Measurements from ENCODE around the gene LTF.
"Not testable (repeated sequence)": the region's sequence is repeated elsewhere in the genome, so short reads cannot be mapped to it uniquely, and the experiment has no call there.

LTF gene

DNA sequence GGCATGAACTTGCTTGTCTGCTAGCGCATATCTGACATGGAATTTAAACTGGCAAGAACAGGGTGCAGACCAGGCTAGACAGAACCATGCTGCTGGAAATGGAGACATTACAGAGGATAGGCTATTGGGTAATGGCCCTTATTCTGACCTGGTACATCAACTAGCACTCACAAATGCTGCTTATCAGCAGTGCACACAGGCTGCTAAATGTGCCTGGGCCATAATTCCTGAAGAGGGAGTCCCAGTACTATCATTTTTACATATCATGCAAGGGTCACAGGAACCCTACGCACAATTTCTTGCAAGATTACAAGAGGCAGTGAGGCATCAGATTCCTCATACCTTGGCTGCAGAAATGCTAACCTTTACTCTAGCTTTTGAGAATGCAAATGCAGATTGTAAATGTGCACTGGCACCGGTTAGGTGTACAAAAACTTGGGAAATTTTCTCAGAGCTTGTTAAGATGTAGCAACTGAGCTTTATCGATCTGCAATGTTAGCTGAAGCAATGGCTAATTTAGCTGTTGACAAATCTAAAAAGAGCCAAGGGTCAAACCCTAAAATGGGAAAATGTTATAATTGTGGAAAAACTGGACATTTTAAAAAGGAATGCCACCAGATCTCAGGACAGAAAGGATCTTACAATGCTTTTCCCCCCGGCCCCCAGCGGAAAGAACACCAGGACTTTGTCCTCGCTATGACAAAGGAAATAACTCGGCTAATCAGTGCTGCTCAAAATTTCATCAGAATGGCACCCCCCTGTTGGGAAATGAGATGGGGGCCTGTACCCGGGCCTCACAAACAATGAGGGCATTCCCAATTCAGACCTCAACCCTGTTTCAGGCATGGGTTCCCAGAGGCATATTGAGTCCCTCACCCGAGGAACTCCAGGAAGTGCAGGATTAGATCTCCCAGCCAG lies 36.5 kb downstream of the LTF start:
- no peak overlapping the region for H3K9ac ChIP-seq (ENCODE audit: low read depth, low read length)
- peaks cover 4% of the 10 kb centered on the region for H3K9me3 ChIP-seq (ENCODE audit: control insufficient read depth, insufficient read depth, low read length)
- H3K36me3 ChIP-seq (ENCODE audit: control insufficient read depth, insufficient read depth, low read length): no peaks in the 10 kb centered on the region
- H3K4me1 ChIP-seq (ENCODE audit: control insufficient read depth, insufficient read depth, low read length): no peaks in the 10 kb centered on the region
- H3K4me3 ChIP-seq (ENCODE audit: low read depth, low read length): no peak overlapping the region
- H3K27me3 ChIP-seq (ENCODE audit: control insufficient read depth, insufficient read depth, low read length): no peaks in the 10 kb centered on the region

DNA sequence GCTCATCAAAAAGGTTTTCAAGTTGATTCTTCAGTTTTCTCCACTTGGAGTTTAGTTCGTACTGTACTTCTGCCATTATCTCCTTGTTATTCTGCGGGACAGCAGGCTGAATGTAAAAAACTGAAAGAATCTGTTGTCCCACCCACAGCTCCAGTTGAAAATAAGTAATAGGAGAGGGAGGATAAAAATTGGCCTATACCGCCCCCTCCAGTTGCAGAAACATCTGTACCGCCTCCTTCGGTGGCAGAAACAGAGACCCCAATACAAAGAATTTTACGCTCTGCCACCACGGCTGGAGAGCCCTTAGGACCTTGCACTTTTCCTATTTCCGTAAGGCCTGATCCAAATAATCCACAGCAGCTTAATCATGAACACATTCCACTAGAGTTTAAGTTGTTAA lies 37.3 kb downstream of the LTF start:
- not testable (repeated sequence) for H3K9ac ChIP-seq (ENCODE audit: low read depth, low read length); H3K36me3 ChIP-seq (ENCODE audit: control insufficient read depth, insufficient read depth, low read length); H3K4me1 ChIP-seq (ENCODE audit: control insufficient read depth, insufficient read depth, low read length); H3K4me3 ChIP-seq (ENCODE audit: low read depth, low read length); H3K9me3 ChIP-seq (ENCODE audit: control insufficient read depth, insufficient read depth, low read length); H3K27me3 ChIP-seq (ENCODE audit: control insufficient read depth, insufficient read depth, low read length)

DNA sequence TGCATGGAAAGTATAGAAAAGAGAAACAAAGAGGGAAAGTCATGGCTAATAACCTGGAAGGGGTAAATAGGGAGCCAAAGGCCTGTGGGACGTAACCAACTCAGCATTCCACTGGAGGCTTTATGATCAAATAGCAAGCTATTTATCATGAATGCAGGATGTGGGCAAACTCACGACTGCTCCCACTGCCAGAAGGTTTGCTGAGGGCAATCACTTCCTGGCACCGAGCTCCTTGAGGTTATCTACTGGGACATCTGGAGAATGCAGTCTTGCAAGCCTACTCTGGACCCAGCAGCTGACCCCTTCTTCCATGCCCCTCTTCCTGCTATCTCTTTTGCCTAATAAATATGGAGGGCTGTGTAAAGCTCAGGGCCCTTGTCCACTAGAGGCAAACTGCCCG lies 38.2 kb downstream of the LTF start:
- not testable (repeated sequence) for H3K27me3 ChIP-seq (ENCODE audit: control insufficient read depth, insufficient read depth, low read length); H3K36me3 ChIP-seq (ENCODE audit: control insufficient read depth, insufficient read depth, low read length); H3K9ac ChIP-seq (ENCODE audit: low read depth, low read length); H3K9me3 ChIP-seq (ENCODE audit: control insufficient read depth, insufficient read depth, low read length); H3K4me1 ChIP-seq (ENCODE audit: control insufficient read depth, insufficient read depth, low read length); H3K4me3 ChIP-seq (ENCODE audit: low read depth, low read length)

DNA sequence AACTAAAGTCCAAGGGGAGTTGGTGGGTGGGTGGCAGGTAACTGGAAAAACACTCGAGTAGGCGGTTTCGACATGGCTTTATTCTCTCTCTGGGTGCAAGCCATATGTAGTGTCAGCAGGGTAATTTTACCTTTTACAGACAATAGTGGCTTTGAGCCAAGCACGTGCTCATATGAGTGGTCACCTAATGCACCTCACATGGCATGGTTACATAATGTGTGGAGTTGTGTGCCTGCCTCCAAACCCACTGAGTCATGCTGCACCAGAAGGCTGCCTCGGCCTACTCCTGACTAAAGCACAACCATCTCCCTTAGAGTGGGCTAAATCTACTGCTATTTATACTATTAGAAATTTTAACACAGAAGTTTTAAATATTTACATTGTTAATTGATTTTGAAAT lies 41.1 kb downstream of the LTF start:
- Histone ChIP-seq H3K27me3 (ENCODE audit: control insufficient read depth, insufficient read depth, low read length) (no peaks in the 10 kb centered on the region), H3K4me3 (ENCODE audit: low read depth, low read length) (no peak overlapping the region), H3K9me3 (ENCODE audit: control insufficient read depth, insufficient read depth, low read length) (no peaks in the 10 kb centered on the region), H3K36me3 (ENCODE audit: control insufficient read depth, insufficient read depth, low read length) (no peaks in the 10 kb centered on the region), H3K4me1 (ENCODE audit: control insufficient read depth, insufficient read depth, low read length) (peaks cover 2% of the 10 kb centered on the region), H3K9ac (ENCODE audit: low read depth, low read length) (no peak overlapping the region)

DNA sequence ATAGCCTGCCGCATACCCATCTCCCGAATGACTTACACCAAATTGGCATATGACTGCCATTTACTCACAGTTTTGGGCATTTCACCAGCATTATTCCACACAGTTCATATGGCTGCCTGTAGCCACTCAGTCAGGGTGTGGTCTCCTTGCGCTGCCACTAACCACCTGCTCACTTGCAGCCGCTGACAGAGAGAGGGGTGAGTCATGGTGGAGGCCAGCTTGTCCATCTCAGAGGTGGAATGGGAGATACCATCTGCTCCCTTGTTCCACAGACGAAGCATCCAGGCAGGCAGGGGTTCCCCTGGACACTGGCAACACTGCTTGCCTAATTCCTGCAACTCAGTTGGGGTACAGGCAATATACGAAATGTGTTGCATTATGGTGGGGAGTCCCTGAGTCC lies 42.1 kb downstream of the LTF start:
- Histone ChIP-seq H3K4me1 (ENCODE audit: control insufficient read depth, insufficient read depth, low read length) (peaks cover 2% of the 10 kb centered on the region), H3K9ac (ENCODE audit: low read depth, low read length) (no peak overlapping the region), H3K36me3 (ENCODE audit: control insufficient read depth, insufficient read depth, low read length) (no peaks in the 10 kb centered on the region), H3K9me3 (ENCODE audit: control insufficient read depth, insufficient read depth, low read length) (no peaks in the 10 kb centered on the region), H3K4me3 (ENCODE audit: low read depth, low read length) (no peak overlapping the region), H3K27me3 (ENCODE audit: control insufficient read depth, insufficient read depth, low read length) (no peaks in the 10 kb centered on the region)

DNA sequence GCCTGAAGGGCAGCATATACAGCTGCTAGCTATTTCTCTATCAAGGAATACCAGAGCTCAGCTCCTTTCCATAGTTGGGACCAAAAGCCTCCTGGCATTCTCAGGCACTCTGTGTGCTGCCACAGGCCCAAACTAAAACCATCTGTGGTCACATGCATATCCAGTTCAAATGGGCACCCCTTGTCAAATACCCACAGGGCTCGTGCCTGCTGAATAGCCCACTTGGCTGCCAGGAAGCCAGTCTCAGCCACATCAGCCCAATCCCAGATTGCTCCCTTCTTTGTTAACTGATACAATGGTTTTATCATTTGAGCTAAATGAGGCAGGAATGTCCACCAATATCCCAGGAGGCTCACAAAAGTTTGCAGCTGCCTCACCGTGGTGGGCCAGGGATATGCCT lies 43.8 kb downstream of the LTF start:
- Histone ChIP-seq H3K4me3 (ENCODE audit: low read depth, low read length) (no peak overlapping the region), H3K4me1 (ENCODE audit: control insufficient read depth, insufficient read depth, low read length) (peaks cover 5% of the 10 kb centered on the region), H3K36me3 (ENCODE audit: control insufficient read depth, insufficient read depth, low read length) (no peaks in the 10 kb centered on the region), H3K9me3 (ENCODE audit: control insufficient read depth, insufficient read depth, low read length) (no peaks in the 10 kb centered on the region), H3K9ac (ENCODE audit: low read depth, low read length) (no peak overlapping the region), H3K27me3 (ENCODE audit: control insufficient read depth, insufficient read depth, low read length) (no peaks in the 10 kb centered on the region)

DNA sequence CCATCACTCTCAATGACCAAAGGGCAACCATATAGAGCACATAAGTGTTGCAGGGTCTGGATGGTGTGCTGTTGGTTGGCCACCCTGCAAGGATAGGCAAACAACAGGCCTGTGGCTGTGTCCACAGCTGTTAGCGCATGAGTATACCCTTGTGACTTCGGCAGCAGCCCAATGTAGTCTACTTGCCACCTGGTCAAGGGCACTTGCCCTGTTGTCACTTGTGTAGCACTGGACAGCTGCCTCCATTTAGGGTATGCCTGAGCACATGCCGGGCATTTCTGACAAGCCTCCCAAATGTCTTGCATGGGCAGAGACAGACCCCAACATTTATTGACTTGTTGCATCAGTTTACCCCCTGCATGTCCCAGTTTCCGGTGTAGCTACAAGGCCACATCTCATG lies 44.9 kb downstream of the LTF start:
- no peaks in the 10 kb centered on the region for H3K9me3 ChIP-seq (ENCODE audit: control insufficient read depth, insufficient read depth, low read length)
- peaks cover 5% of the 10 kb centered on the region for H3K4me1 ChIP-seq (ENCODE audit: control insufficient read depth, insufficient read depth, low read length)
- no peaks in the 10 kb centered on the region for H3K27me3 ChIP-seq (ENCODE audit: control insufficient read depth, insufficient read depth, low read length)
- no peaks in the 10 kb centered on the region for H3K36me3 ChIP-seq (ENCODE audit: control insufficient read depth, insufficient read depth, low read length)
- H3K9ac ChIP-seq (ENCODE audit: low read depth, low read length): no peak overlapping the region
- no peak overlapping the region for H3K4me3 ChIP-seq (ENCODE audit: low read depth, low read length)

DNA sequence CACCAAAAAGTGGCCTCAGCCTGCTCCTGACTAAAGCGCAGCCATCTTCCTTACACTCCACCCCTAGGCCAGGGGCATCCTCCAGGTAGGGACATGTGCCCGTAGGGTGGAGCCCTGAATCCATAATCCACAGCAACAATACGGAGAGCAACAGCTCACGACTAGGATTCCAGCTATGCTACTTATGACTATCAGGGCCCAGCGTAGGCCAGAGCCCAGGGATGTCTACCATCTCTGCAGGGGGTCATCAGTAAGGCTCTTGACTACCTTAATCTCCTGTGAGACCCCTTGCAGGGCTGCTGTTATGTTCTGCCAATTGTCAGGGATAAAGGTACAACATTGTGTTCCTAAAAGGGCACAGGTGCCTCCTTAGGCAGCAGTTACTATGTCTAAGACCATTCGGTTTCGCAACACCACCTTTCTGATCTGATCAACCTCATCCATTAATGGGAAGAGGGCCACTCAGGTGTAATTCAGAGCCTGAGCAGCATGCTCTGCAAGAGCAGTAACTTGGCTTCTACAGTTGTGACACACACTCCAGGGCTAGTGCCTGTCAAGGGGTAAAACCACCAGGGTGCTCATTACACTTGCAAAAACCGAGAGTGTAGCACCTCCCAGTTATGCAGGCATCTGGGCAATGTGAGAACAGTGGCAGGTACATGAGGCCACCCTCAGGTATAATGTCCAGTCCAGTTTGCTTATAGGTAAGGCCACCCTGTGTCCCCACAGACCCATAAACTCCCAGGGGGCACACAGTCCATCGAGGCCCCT lies 46.7 kb downstream of the LTF start:
- Histone ChIP-seq H3K36me3 (ENCODE audit: control insufficient read depth, insufficient read depth, low read length) (no peaks in the 10 kb centered on the region), H3K4me3 (ENCODE audit: low read depth, low read length) (no peak overlapping the region), H3K9ac (ENCODE audit: low read depth, low read length) (no peak overlapping the region), H3K27me3 (ENCODE audit: control insufficient read depth, insufficient read depth, low read length) (no peaks in the 10 kb centered on the region), H3K9me3 (ENCODE audit: control insufficient read depth, insufficient read depth, low read length) (no peaks in the 10 kb centered on the region), H3K4me1 (ENCODE audit: control insufficient read depth, insufficient read depth, low read length) (peaks cover 5% of the 10 kb centered on the region)

DNA sequence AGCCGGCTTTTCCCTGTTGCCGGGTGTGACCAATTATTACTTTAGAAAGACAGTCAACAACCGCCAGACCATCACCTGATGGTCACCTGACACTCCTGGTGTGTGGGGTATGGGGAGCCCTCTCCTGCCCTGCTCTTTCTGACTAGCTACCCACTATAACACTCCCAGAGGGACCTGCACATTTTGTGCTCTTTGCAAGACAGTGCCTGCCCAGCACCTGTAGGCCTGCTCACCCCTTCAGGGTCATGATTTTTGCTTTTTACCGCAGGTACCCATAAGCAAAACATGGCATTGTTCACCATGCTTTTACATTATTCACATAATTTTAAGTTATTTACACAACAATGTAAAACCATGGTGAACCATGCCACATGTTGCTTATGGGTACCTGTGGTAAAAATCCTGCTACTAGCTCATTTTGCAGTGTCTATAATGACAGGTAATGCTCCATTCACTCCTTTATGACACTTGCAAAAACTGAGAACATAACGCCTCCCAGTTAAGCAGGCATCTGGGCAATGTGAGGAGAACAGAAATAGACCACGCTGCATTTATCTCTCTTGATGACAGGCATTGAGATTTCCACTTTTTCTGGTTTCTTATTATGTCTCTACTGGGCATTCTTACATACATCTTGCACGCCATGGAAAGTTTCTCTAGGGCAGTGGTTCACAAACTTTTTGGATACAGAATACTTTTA lies 47.7 kb downstream of the LTF start:
- Histone ChIP-seq H3K4me3 (ENCODE audit: low read depth, low read length) (no peak overlapping the region), H3K27me3 (ENCODE audit: control insufficient read depth, insufficient read depth, low read length) (no peaks in the 10 kb centered on the region), H3K9ac (ENCODE audit: low read depth, low read length) (no peak overlapping the region), H3K4me1 (ENCODE audit: control insufficient read depth, insufficient read depth, low read length) (peaks cover 5% of the 10 kb centered on the region), H3K36me3 (ENCODE audit: control insufficient read depth, insufficient read depth, low read length) (no peaks in the 10 kb centered on the region), H3K9me3 (ENCODE audit: control insufficient read depth, insufficient read depth, low read length) (no peaks in the 10 kb centered on the region)

DNA sequence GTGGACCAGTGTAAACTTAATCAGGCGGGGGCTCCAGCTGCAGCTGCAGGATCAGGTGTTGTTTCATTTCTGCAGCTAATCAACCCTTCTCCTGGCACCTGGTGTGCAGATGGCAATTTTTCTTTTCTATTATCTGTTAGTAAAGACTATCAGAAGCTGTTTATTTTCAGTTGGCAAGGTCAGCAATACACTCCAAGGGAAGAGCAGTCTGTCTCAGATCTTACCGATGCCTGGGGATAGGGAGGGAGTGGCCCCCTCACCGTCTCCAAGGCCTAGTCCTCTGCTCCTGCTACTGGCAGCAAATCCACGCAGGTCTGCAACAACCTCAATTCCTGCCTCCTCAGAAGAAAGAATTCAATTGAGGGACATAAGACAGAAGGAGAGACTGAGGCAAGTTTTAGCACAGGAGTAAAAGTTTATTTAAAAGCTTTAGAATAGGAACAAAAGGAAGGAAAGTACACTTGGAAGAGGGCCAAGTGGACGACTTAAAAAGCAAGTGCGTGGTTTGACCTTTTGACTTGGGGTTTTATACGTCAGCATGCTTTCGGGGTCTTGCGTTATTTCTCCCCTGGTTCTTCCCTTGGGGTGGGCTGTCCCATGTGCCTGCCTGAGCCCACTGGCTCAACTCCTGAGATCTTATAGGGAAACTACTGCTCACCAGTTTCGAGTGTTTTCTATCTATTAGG lies 48.4 kb downstream of the LTF start:
- no peaks in the 10 kb centered on the region for H3K9me3 ChIP-seq (ENCODE audit: control insufficient read depth, insufficient read depth, low read length)
- H3K9ac ChIP-seq (ENCODE audit: low read depth, low read length): no peak overlapping the region
- no peaks in the 10 kb centered on the region for H3K27me3 ChIP-seq (ENCODE audit: control insufficient read depth, insufficient read depth, low read length)
- H3K4me3 ChIP-seq (ENCODE audit: low read depth, low read length): no peak overlapping the region
- no peaks in the 10 kb centered on the region for H3K36me3 ChIP-seq (ENCODE audit: control insufficient read depth, insufficient read depth, low read length)
- H3K4me1 ChIP-seq (ENCODE audit: control insufficient read depth, insufficient read depth, low read length): peaks cover 5% of the 10 kb centered on the region

DNA sequence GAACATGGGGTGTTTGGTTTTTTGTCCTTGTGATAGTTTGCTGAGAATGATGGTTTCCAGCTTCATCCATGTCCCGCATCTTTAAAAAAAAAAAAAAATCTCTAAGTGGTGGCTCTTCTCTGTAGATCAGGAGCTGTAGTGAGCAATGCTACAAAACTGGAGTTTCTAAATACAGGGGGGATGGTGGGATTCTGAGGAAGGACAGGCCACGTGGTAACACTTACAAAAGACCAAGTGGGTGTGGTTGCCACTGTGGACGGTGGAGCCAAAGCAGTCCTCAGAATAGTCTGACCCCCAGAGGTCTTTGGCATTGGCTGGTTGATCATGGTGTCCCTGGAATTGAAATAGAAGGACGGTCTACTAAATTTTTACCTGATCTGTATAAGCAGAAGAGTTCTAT lies 50.0 kb downstream of the LTF start:
- no peaks in the 10 kb centered on the region for H3K9me3 ChIP-seq (ENCODE audit: control insufficient read depth, insufficient read depth, low read length)
- H3K27me3 ChIP-seq (ENCODE audit: control insufficient read depth, insufficient read depth, low read length): no peaks in the 10 kb centered on the region
- no peak overlapping the region for H3K9ac ChIP-seq (ENCODE audit: low read depth, low read length)
- H3K36me3 ChIP-seq (ENCODE audit: control insufficient read depth, insufficient read depth, low read length): no peaks in the 10 kb centered on the region
- H3K4me3 ChIP-seq (ENCODE audit: low read depth, low read length): no peak overlapping the region
- H3K4me1 ChIP-seq (ENCODE audit: control insufficient read depth, insufficient read depth, low read length): peaks cover 5% of the 10 kb centered on the region
